GM12878 (cell line): ENCODE measurements around the gene ITPKA. TPM values are rescaled to one million over a fixed set of nuclear protein-coding genes. Genes with fewer than 3 reads are reported as not detected.

Source experiments
- CREB1 ChIP-seq: IDR thresholded peaks from 2 replicates; pipeline ENCODE4 v1.6.1; 2012; ENCODE audit warnings: low read depth, mild to moderate bottlenecking, inconsistent platforms
- FOXM1 ChIP-seq: IDR thresholded peaks from 2 replicates; pipeline ENCODE4 v1.6.1; 2012; ENCODE audit warnings: low read depth, mild to moderate bottlenecking, inconsistent platforms, low read length, moderate library complexity
- SUZ12 ChIP-seq: fragments of 200-600 bp; sonication (generic); IDR thresholded peaks from one replicate; pipeline ENCODE4 v1.6.1; 2018; ENCODE audit warnings: antibody characterized with exemption, mild to moderate bottlenecking; ENCODE audit not compliant: unreplicated experiment
- ZNF384 ChIP-seq: IDR thresholded peaks from 2 replicates; pipeline ENCODE4 v1.6.1; 2012; ENCODE audit warnings: low read depth, mild to moderate bottlenecking, low read length, improper control_type of control experiment, borderline replicate concordance
- polyA plus RNA-seq, 11 experiments: library from polyadenylated mRNA; depleted of rRNA in 4 of 11; unstranded in 6 of 11; stranded (reverse) in 5 of 11; fragments of >200 nt; fragmentation: Nextera tagmentation in 4 of 11; fragmentation: Illumina TruSeq in 1 of 11; extraction: Ambion mirVana in 4 of 11; extraction: Trizol in 1 of 11; gene quantifications; 1 replicate in 1 of 11; 2 replicates in 10 of 11; pipeline versions ENCODE4 v1.2.1 to v1.2.3, GENCODE V29; 2011 to 2016; ENCODE audit warnings: inconsistent platforms in 2 of 11, missing spikeins in 2 of 11, low read depth in 1 of 11
- total RNA-seq, 4 experiments: library from RNA; depleted of rRNA in 3 of 4; stranded (reverse); fragments of >200 nt in 3 of 4; fragmentation: Illumina TruSeq in 1 of 4; extraction: Trizol in 1 of 4; gene quantifications; 2 replicates each; pipeline versions ENCODE4 v1.2.1 to v1.2.3, GENCODE V29; 2013 to 2021
- TF ChIP-seq, protein P1 (sequence below): IDR thresholded peaks from 2 replicates; pipeline ENCODE4 v1.6.1; 2011; ENCODE audit warnings: mild to moderate bottlenecking, low read depth, low read length, moderate library complexity; ENCODE audit not compliant: insufficient replicate concordance
- TF ChIP-seq, protein P2 (sequence below): fragments of 150-350 bp; IDR thresholded peaks from 2 replicates; pipeline ENCODE4 v1.6.1; 2016; ENCODE audit warnings: low read depth, low read length

Gene ITPKA
- total and polyA plus RNA-seq, 10 of the 15 experiments (the other 5 are each of a cell fraction or from before 2014, with no cell fraction given): 0.04 to 1.5 (median 0.49) TPM; not detected in 1

DNA sequence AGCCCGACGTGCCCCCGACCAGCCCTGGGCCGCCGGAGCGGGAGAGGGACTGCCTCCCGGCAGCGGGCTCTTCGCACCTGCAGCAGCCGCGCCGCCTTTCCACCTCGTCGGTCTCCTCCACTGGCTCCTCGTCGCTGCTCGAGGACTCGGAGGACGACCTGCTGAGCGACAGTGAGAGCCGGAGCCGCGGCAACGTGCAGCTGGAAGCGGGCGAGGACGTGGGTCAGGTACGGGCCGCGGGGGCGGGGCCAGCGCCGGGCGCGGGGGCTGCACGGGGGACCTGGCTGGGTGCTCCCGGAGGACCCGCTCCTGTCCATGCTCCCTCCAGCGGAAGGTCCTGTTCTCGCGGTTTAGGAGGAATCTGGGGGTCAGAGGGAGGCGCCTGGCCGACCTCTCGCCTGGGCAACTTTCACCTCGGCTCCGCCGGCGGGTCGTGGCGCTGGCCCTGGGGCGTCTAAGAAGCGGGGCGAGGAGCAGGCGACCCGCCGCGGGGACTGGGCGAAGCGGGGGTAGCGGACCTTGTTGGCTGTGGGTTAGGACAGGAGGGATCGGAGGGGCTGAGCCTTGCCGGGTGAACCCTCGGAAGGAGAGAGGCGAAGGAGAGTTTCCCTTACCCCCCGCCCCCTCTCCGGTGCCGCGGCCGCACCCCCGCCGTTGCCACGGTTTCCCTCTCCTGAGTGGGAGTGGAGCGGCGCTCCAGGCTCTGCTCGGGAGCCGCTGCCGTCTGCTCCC is 682 bp downstream of the ITPKA start (continued):
- TF ChIP-seq FOXM1 (no peak), SUZ12 (peak; percentile 45), ZNF384 (no peak), CREB1 (no peak)
- TF ChIP-seq, protein P1, sequence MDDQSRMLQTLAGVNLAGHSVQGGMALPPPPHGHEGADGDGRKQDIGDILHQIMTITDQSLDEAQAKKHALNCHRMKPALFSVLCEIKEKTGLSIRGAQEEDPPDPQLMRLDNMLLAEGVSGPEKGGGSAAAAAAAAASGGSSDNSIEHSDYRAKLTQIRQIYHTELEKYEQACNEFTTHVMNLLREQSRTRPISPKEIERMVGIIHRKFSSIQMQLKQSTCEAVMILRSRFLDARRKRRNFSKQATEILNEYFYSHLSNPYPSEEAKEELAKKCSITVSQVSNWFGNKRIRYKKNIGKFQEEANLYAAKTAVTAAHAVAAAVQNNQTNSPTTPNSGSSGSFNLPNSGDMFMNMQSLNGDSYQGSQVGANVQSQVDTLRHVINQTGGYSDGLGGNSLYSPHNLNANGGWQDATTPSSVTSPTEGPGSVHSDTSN: no peak
- TF ChIP-seq, protein P2, sequence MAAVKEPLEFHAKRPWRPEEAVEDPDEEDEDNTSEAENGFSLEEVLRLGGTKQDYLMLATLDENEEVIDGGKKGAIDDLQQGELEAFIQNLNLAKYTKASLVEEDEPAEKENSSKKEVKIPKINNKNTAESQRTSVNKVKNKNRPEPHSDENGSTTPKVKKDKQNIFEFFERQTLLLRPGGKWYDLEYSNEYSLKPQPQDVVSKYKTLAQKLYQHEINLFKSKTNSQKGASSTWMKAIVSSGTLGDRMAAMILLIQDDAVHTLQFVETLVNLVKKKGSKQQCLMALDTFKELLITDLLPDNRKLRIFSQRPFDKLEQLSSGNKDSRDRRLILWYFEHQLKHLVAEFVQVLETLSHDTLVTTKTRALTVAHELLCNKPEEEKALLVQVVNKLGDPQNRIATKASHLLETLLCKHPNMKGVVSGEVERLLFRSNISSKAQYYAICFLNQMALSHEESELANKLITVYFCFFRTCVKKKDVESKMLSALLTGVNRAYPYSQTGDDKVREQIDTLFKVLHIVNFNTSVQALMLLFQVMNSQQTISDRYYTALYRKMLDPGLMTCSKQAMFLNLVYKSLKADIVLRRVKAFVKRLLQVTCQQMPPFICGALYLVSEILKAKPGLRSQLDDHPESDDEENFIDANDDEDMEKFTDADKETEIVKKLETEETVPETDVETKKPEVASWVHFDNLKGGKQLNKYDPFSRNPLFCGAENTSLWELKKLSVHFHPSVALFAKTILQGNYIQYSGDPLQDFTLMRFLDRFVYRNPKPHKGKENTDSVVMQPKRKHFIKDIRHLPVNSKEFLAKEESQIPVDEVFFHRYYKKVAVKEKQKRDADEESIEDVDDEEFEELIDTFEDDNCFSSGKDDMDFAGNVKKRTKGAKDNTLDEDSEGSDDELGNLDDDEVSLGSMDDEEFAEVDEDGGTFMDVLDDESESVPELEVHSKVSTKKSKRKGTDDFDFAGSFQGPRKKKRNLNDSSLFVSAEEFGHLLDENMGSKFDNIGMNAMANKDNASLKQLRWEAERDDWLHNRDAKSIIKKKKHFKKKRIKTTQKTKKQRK: no peak
